ENCODE measurements around the gene DNMBP.
"Not testable (repeated sequence)": the region's sequence is repeated elsewhere in the genome, so short reads cannot be mapped to it uniquely, and the experiment has no call there.

The DNMBP gene

GRCh38 chr10:99843310-99843709 lies 166.4 kb downstream of the DNMBP start:
- TF ChIP-seq CTCF (IDR thresholded peaks at IDR 0.05; ENCODE audit: low read depth, low read length), result no peak
- no peak for DNase-seq (ENCODE audit: extremely low read depth, low read depth)

- DNase-seq (ENCODE audit: extremely low read depth, low read depth), result no peak
- TF ChIP-seq CTCF (IDR thresholded peaks at IDR 0.05; ENCODE audit: low read depth, low read length), result no peak
Measured at GRCh38 chr10:99841746-99842145, 168.0 kb downstream of the DNMBP start.

GRCh38 chr10:99840859-99841258 lies 168.9 kb downstream of the DNMBP start:
- not testable (repeated sequence) for DNase-seq (ENCODE audit: extremely low read depth, low read depth)

GRCh38 chr10:99836711-99837110 lies 173.0 kb downstream of the DNMBP start:
- TF ChIP-seq CTCF (IDR thresholded peaks at IDR 0.05; ENCODE audit: low read depth, low read length), result no peak
- DNase-seq (ENCODE audit: extremely low read depth, low read depth), result no peak

GRCh38 chr10:99835947-99836346 lies 173.8 kb downstream of the DNMBP start:
- DNase-seq (ENCODE audit: extremely low read depth, low read depth), result no peak
- no peak for TF ChIP-seq CTCF (IDR thresholded peaks at IDR 0.05; ENCODE audit: low read depth, low read length)

GRCh38 chr10:99834410-99834809 lies 175.3 kb downstream of the DNMBP start:
- no peak for TF ChIP-seq CTCF (IDR thresholded peaks at IDR 0.05; ENCODE audit: low read depth, low read length)
- DNase-seq (ENCODE audit: extremely low read depth, low read depth), result peak; percentile 7

GRCh38 chr10:99832439-99832838 lies 177.3 kb downstream of the DNMBP start:
- no peak for TF ChIP-seq CTCF (IDR thresholded peaks at IDR 0.05; ENCODE audit: low read depth, low read length)
- no peak for DNase-seq (ENCODE audit: extremely low read depth, low read depth)

- no peak for DNase-seq (ENCODE audit: extremely low read depth, low read depth)
- no peak for TF ChIP-seq CTCF (IDR thresholded peaks at IDR 0.05; ENCODE audit: low read depth, low read length)
Measured at GRCh38 chr10:99828464-99828863, 181.3 kb downstream of the DNMBP start.

Measured in AG09319 (cell line).